H1 (cell line): ENCODE measurements around the gene CDC73. TPM values are rescaled to one million over a fixed set of nuclear protein-coding genes. Genes with fewer than 3 reads are reported as not detected.

ENCODE experiments used
- CTCF ChIA-PET: fragments of 300-600 bp; sonication (Branson Sonifier 250); formaldehyde crosslinking; loops from one replicate; lab custom pipeline; 2021; ENCODE audit not compliant: partially characterized antibody; lab: Charles Lee
- POLR2A ChIA-PET: fragments of 300-600 bp; sonication (Branson Sonifier 250); formaldehyde crosslinking; loops from one replicate; lab custom pipeline; 2021; ENCODE audit warnings: inconsistent platforms; ENCODE audit not compliant: partially characterized antibody; lab: Charles Lee
- DNase-seq, 2 experiments: peaks; one replicate each; pipeline versions ENCODE4 v3.0.0 to v3.0.0-alpha.2; 2010 to 2022; ENCODE audit warnings: low spot score in 2 of 2, low read depth in 1 of 2, mixed read lengths in 1 of 2
- FAIRE-seq: peaks from 2 replicates; lab custom pipeline; 2011; peaks lifted over from hg19 to GRCh38; lab: Jason Lieb, UNC
- H2AFZ ChIP-seq: 2 replicates; pipeline ENCODE4 v1.8.1; 2012; ENCODE audit warnings: low read length, inconsistent platforms
- H2AK5ac ChIP-seq: 2 replicates; pipeline ENCODE4 v1.6.1; 2013; ENCODE audit warnings: low read depth, low read length
- H2BK120ac ChIP-seq: replicated peaks from 2 replicates; pipeline ENCODE3; 2013; ENCODE audit warnings: low read depth, low read length, inconsistent platforms
- H2BK12ac ChIP-seq: 2 replicates; pipeline ENCODE4 v1.6.1; 2013; ENCODE audit warnings: low read depth, low read length
- H2BK15ac ChIP-seq: 2 replicates; pipeline ENCODE4 v1.6.1; 2013; ENCODE audit warnings: low read length
- H2BK20ac ChIP-seq: 2 replicates; pipeline ENCODE4 v1.6.1; 2013; ENCODE audit warnings: low read length
- H2BK5ac ChIP-seq: 2 replicates; pipeline ENCODE4 v1.6.1; 2013; ENCODE audit warnings: low read depth, low read length
- H3K14ac ChIP-seq: 2 replicates; pipeline ENCODE4 v1.6.1; 2013; ENCODE audit warnings: inconsistent platforms; ENCODE audit not compliant: insufficient read length
- H3K18ac ChIP-seq: 2 replicates; pipeline ENCODE4 v1.6.1; 2013; ENCODE audit warnings: low read length; ENCODE audit errors: extremely low read depth
- H3K23ac ChIP-seq: 2 replicates; pipeline ENCODE4 v1.6.1; 2013; ENCODE audit warnings: inconsistent platforms; ENCODE audit not compliant: insufficient read length
- H3K23me2 ChIP-seq: 2 replicates; pipeline ENCODE4 v1.6.1; 2013; ENCODE audit warnings: low read depth, low read length
- H3K27ac ChIP-seq: 2 replicates; pipeline ENCODE4 v1.6.1; 2011; ENCODE audit warnings: low read depth, low read length, inconsistent platforms
- H3K27me3 ChIP-seq, 4 experiments: replicated peaks in 1 of 4; 1 replicate in 1 of 4; 2 replicates in 3 of 4; pipeline versions ENCODE4 v1.6.1 to v1.8.1; 2011 to 2013; ENCODE audit warnings: low read length in 3 of 4, mild to moderate bottlenecking in 3 of 4, inconsistent platforms in 2 of 4, mixed read lengths in 2 of 4, moderate library complexity in 1 of 4; ENCODE audit not compliant: control insufficient read depth in 3 of 4, insufficient read depth in 3 of 4; ENCODE audit errors: extremely low read depth in 1 of 4
- H3K36me3 ChIP-seq, 4 experiments: 2 replicates each; pipeline versions ENCODE4 v1.6.1 to v1.8.1; 2011 to 2013; ENCODE audit warnings: mild to moderate bottlenecking in 4 of 4, low read length in 3 of 4, moderate library complexity in 2 of 4, control low read depth in 1 of 4, inconsistent platforms in 1 of 4; ENCODE audit not compliant: insufficient read depth in 4 of 4, control insufficient read depth in 2 of 4
- H3K4ac ChIP-seq: replicated peaks from 2 replicates; pipeline ENCODE3; 2013; ENCODE audit warnings: low read length, low read depth, mixed read lengths, inconsistent platforms; ENCODE audit not compliant: insufficient read length
- H3K4me1 ChIP-seq, 4 experiments: replicated peaks in 1 of 4; 1 replicate in 1 of 4; 2 replicates in 3 of 4; pipeline versions ENCODE4 v1.6.1 to v1.8.1; 2011 to 2013; ENCODE audit warnings: low read length in 3 of 4, inconsistent platforms in 2 of 4, mixed read lengths in 1 of 4; ENCODE audit not compliant: insufficient read depth in 4 of 4, control insufficient read depth in 3 of 4
- H3K4me2 ChIP-seq, 2 experiments: 2 replicates each; pipeline versions ENCODE4 v1.6.1 to v1.8.1; 2011 to 2013; ENCODE audit warnings: low read depth in 2 of 2, low read length in 2 of 2, control low read depth in 1 of 2, inconsistent platforms in 1 of 2, mild to moderate bottlenecking in 1 of 2; ENCODE audit not compliant: insufficient read depth in 1 of 2
- H3K4me3 ChIP-seq, 4 experiments: fragments of 200-600, 300-600 bp in 1 of 4; sonication (generic), shearing (Covaris generic), sonication (Bioruptor Twin) in 1 of 4; 2 replicates each; pipeline versions ENCODE4 v1.5.1 to v1.8.1; 2011 to 2016; ENCODE audit warnings: low read length in 4 of 4, low read depth in 3 of 4, control low read depth in 2 of 4, inconsistent platforms in 2 of 4, mild to moderate bottlenecking in 2 of 4, mixed read lengths in 1 of 4, moderate library complexity in 1 of 4; ENCODE audit not compliant: insufficient read depth in 2 of 4; ENCODE audit errors: extremely low read depth in 1 of 4
- H3K56ac ChIP-seq: replicated peaks from 2 replicates; pipeline ENCODE3; 2013; ENCODE audit warnings: low read depth, mild to moderate bottlenecking, mixed read lengths, low read length, inconsistent platforms; ENCODE audit not compliant: insufficient read length
- H3K79me1 ChIP-seq: 2 replicates; pipeline ENCODE4 v1.6.1; 2013; ENCODE audit warnings: low read depth, low read length, control low read depth
- H3K79me2 ChIP-seq, 2 experiments: 2 replicates each; pipeline versions ENCODE4 v1.6.1 to v1.8.1; 2012 to 2013; ENCODE audit warnings: low read length in 2 of 2, mild to moderate bottlenecking in 2 of 2, inconsistent platforms in 1 of 2; ENCODE audit not compliant: insufficient read depth in 2 of 2, control insufficient read depth in 1 of 2
- H3K9ac ChIP-seq, 4 experiments: replicated peaks in 1 of 4; 1 replicate in 1 of 4; 2 replicates in 3 of 4; pipeline versions ENCODE4 v1.6.1 to v1.8.1; 2011 to 2013; ENCODE audit warnings: low read depth in 3 of 4, low read length in 3 of 4, control low read depth in 2 of 4, mild to moderate bottlenecking in 2 of 4, moderate library complexity in 2 of 4, inconsistent platforms in 1 of 4; ENCODE audit errors: extremely low read depth in 1 of 4
- H3K9me3 ChIP-seq, 2 experiments: 2 replicates each; pipeline versions ENCODE4 v1.6.1 to v1.8.1; 2012 to 2013; ENCODE audit warnings: mild to moderate bottlenecking in 2 of 2, moderate library complexity in 2 of 2, control low read depth in 1 of 2, inconsistent platforms in 1 of 2, low read depth in 1 of 2, low read length in 1 of 2, mixed read lengths in 1 of 2; ENCODE audit not compliant: insufficient read depth in 2 of 2
- H4K20me1 ChIP-seq, 2 experiments: replicated peaks in 1 of 2; 2 replicates each; pipeline versions ENCODE3 to v1.8.1; 2011 to 2013; ENCODE audit warnings: inconsistent platforms in 2 of 2, low read length in 2 of 2, mild to moderate bottlenecking in 1 of 2; ENCODE audit not compliant: insufficient read depth in 2 of 2, control insufficient read depth in 1 of 2
- H4K5ac ChIP-seq: 2 replicates; pipeline ENCODE4 v1.6.1; 2013; ENCODE audit warnings: low read length, low read depth, mixed read lengths, inconsistent platforms; ENCODE audit not compliant: insufficient read length
- H4K8ac ChIP-seq: 2 replicates; pipeline ENCODE4 v1.8.0; 2013; ENCODE audit warnings: mild to moderate bottlenecking, moderate library complexity, low read length, inconsistent platforms; ENCODE audit not compliant: insufficient read depth; ENCODE audit errors: extremely low read depth
- H4K91ac ChIP-seq: replicated peaks from 2 replicates; pipeline ENCODE3; 2013; ENCODE audit warnings: low read length, mixed read lengths, inconsistent platforms; ENCODE audit not compliant: insufficient read length
- EP300 ChIP-seq, 2 experiments: IDR thresholded peaks; 1 replicate in 1 of 2; 2 replicates in 1 of 2; pipeline ENCODE4 v1.6.1; 2011 to 2012; ENCODE audit warnings: low read depth in 2 of 2, low read length in 2 of 2, mild to moderate bottlenecking in 2 of 2, borderline replicate concordance in 1 of 2, inconsistent platforms in 1 of 2, moderate library complexity in 1 of 2
- FOSL1 ChIP-seq: IDR thresholded peaks from 2 replicates; pipeline ENCODE4 v1.6.1; 2011; ENCODE audit warnings: mild to moderate bottlenecking, low read depth, low read length, moderate library complexity; ENCODE audit not compliant: insufficient read depth
- RNF2 ChIP-seq: fragments of 200-900, 300-1000 bp; sonication (generic); IDR thresholded peaks from 2 replicates; pipeline ENCODE4 v1.7.1; 2016; ENCODE audit warnings: borderline replicate concordance, low read depth, mild to moderate bottlenecking, antibody characterized with exemption, low read length; ENCODE audit not compliant: poor library complexity, severe bottlenecking; ENCODE audit errors: missing control alignments
- SUZ12 ChIP-seq: fragments of 200-600 bp; sonication (generic); IDR thresholded peaks from 2 replicates; pipeline ENCODE4 v1.6.1; 2012; ENCODE audit warnings: mild to moderate bottlenecking, inconsistent platforms, low read length, moderate library complexity, mixed read lengths
- WGBS, 2 experiments: shearing (Covaris generic) in 1 of 2; methylation state at CpG; one replicate each; pipeline versions ENCODE4 v1.1.6 to v1.1.7; 2013 to 2015; ENCODE audit warnings: low lambda C conversion rate in 2 of 2, mixed read lengths in 2 of 2, inconsistent platforms in 1 of 2, low coverage in 1 of 2, missing lambda C conversion rate in 1 of 2; ENCODE audit not compliant: insufficient replicate concordance in 2 of 2, insufficient coverage in 1 of 2, insufficient read length in 1 of 2; ENCODE audit errors: extremely low coverage in 1 of 2, missing lambda C conversion rate in 1 of 2; 5-methylcytosine and 5-hydroxymethylcytosine counted together
- polyA plus RNA-seq, 7 experiments: library from polyadenylated mRNA; depleted of rRNA in 3 of 7; stranded (reverse) in 5 of 7; unstranded in 2 of 7; fragments of >200 nt in 5 of 7; fragments of 200-250 nt in 2 of 7; gene quantifications; 1 replicate in 5 of 7; 2 replicates in 1 of 7; 4 replicates in 1 of 7; pipeline versions ENCODE4 v1.2.1 to v1.2.3, GENCODE V29; 2011 to 2013; ENCODE audit warnings: missing spikeins in 2 of 7, mixed read lengths in 2 of 7
- total RNA-seq: library from RNA; stranded (reverse); fragmentation: NEBNext Ultra II Directional; extraction: Animal tissue kit (Norgen Biotek cat#: 25700); gene quantifications from 2 replicates; pipeline ENCODE4 v1.2.1, GENCODE V29; 2021

The CDC73 gene
- total and polyA plus RNA-seq, 2 of the 8 experiments (the other 6 are each of a cell fraction or from before 2014, with no cell fraction given): 9.8 to 64.0 TPM

GRCh38 chr1:193140254-193140653 lies 18.4 kb downstream of the CDC73 start:
- FAIRE-seq (no peak), DNase-seq (no peak)
- no peak overlapping the region for H3K23ac ChIP-seq
- peaks cover 2 to 58% (median 18%) of the 10 kb centered on the region in 4 experiments; a peak in 6 of 8 replicates for H3K36me3 ChIP-seq
- H2BK120ac ChIP-seq: no peak overlapping the region
- no peak overlapping the region for H3K56ac ChIP-seq
- H3K27ac ChIP-seq: no peak overlapping the region
- no peaks in the 10 kb centered on the region for H3K23me2 ChIP-seq
- no peaks in the 10 kb centered on the region for H3K27me3 ChIP-seq
- H3K9me3 ChIP-seq: no peaks in the 10 kb centered on the region
- peaks cover 0 to 8% (median 3%) of the 10 kb centered on the region in 4 experiments; a peak in 2 of 7 replicates for H3K4me1 ChIP-seq
- no peak overlapping the region for H3K14ac ChIP-seq
- H3K79me1 ChIP-seq: peaks cover 4% of the 10 kb centered on the region; the same call in 1 of the 2 replicates
- H2BK5ac ChIP-seq: no peak overlapping the region
- CTCF ChIA-PET: interaction anchor here (0.9 kb wide), 1 partner anchor 250 kb away, joined by 3 read pairs; no protein-coding TSS in a partner anchor
- no peak overlapping the region for H2AK5ac ChIP-seq
- no peak overlapping the region for H4K91ac ChIP-seq
- no peaks in the 10 kb centered on the region for H4K20me1 ChIP-seq
- H2BK20ac ChIP-seq: no peak overlapping the region
- H3K18ac ChIP-seq: no peak overlapping the region
- H3K4me3 ChIP-seq: no peak overlapping the region
- H2AFZ ChIP-seq: no peak overlapping the region
- 94% methylated on average over 7 of the region's 7 CpGs; no CpG with 5 or more reads in 1 of the 2 experiments for WGBS, 2 experiments
- no peak overlapping the region for H3K4ac ChIP-seq
- no peak overlapping the region for H4K5ac ChIP-seq
- no peak overlapping the region for H4K8ac ChIP-seq
- POLR2A ChIA-PET: no interaction called here
- 0 out of 2 replicates have a peak overlapping the region, but pooled peaks have one; percentile 46 for H2BK15ac ChIP-seq
- no peak overlapping the region; a peak in 1 of 4 replicates for H3K4me2 ChIP-seq
- no peak overlapping the region for H2BK12ac ChIP-seq
- no peak overlapping the region for H3K9ac ChIP-seq
- H3K79me2 ChIP-seq: peaks cover 0 to 13% of the 10 kb centered on the region in 2 experiments; a peak in 2 of 4 replicates
- TF ChIP-seq RNF2 (no peak), FOSL1 (no peak), EP300 (IDR thresholded peaks at IDR 0.05; ENCODE audit: borderline replicate concordance in 1 of 2, low read depth in 2 of 2, low read length in 2 of 2) (no peak), SUZ12 (no peak)
